RWPE2 (cell line): ENCODE data around the gene MATN4.
A peak's percentile ranks its signal among the peaks of the same experiment; 100 is the strongest.

Source experiments
- ATAC-seq: fragments of 200-7000 bp; cut with Tn5 transposase; 3 replicates; pipeline ENCODE4 v1.9.1; 2021; ENCODE audit warnings: low read depth
- DNase-seq: peaks from one replicate; pipeline ENCODE4 v3.0.0-alpha.2; 2020; ENCODE audit warnings: low spot score
- H3K27ac ChIP-seq: fragments of 450-650 bp; 2 replicates; pipeline ENCODE4 v1.5.1; 2017; ENCODE audit warnings: mild to moderate bottlenecking; ENCODE audit not compliant: poor library complexity, severe bottlenecking
- H3K27me3 ChIP-seq: fragments of 250-450 bp; sonication (Bioruptor Pico); 2 replicates; pipeline ENCODE4 v1.5.1; 2021; ENCODE audit warnings: mild to moderate bottlenecking, moderate library complexity; ENCODE audit not compliant: insufficient read depth, poor library complexity, severe bottlenecking
- H3K36me3 ChIP-seq: fragments of 250-450 bp; sonication (Bioruptor Pico); 2 replicates; pipeline ENCODE4 v1.5.1; 2020; ENCODE audit warnings: low read depth, mild to moderate bottlenecking, moderate library complexity
- H3K4me1 ChIP-seq: fragments of 250-450 bp; sonication (Bioruptor Pico); 2 replicates; pipeline ENCODE4 v1.5.1; 2021; ENCODE audit warnings: mild to moderate bottlenecking, moderate library complexity; ENCODE audit not compliant: insufficient read depth, poor library complexity, severe bottlenecking
- H3K4me3 ChIP-seq: fragments of 250-450 bp; sonication (Bioruptor Pico); 2 replicates; pipeline ENCODE4 v1.5.1; 2021; ENCODE audit warnings: mild to moderate bottlenecking, moderate library complexity; ENCODE audit not compliant: severe bottlenecking
- H3K9me3 ChIP-seq: fragments of 250-450 bp; sonication (Bioruptor Pico); 2 replicates; pipeline ENCODE4 v1.5.1; 2021; ENCODE audit warnings: mild to moderate bottlenecking, moderate library complexity; ENCODE audit not compliant: severe bottlenecking
- TF ChIP-seq, protein P1 (sequence below): fragments of 450-650 bp; IDR thresholded peaks from one replicate; pipeline ENCODE4 v1.5.1; 2017; ENCODE audit warnings: mild to moderate bottlenecking, moderate library complexity; ENCODE audit not compliant: poor library complexity, severe bottlenecking

The MATN4 gene

DNA sequence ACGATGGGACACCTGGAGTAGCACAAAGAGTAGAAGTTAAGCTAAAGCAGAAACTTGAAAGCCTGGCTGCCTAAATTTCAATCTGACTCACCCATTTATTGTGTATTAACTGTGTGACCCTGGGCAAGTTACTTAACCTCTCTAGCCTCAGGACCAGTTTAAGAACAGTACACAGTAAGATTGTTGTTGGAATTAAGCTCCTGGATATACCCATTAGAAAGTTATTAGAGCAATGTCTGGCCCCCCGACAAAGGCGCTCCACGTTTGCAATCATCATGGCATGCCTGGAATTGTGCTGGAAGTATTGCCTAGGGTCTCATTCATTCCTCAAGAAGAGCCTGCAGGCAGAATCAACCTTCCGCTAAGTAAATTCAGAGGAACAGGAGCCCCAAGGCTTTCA, 38.8 kb upstream of the MATN4 start:
- peaks cover 61% of the 10 kb centered on the region for H3K36me3 ChIP-seq
- no peaks in the 10 kb centered on the region for H3K9me3 ChIP-seq
- H3K4me1 ChIP-seq = peaks cover 57% of the 10 kb centered on the region
- H3K27me3 ChIP-seq = no peaks in the 10 kb centered on the region
- peak overlapping the region; percentile 98 for H3K4me3 ChIP-seq
- DNase-seq = no peak
- peak overlapping the region; percentile 99 for H3K27ac ChIP-seq
- TF ChIP-seq, protein P1, sequence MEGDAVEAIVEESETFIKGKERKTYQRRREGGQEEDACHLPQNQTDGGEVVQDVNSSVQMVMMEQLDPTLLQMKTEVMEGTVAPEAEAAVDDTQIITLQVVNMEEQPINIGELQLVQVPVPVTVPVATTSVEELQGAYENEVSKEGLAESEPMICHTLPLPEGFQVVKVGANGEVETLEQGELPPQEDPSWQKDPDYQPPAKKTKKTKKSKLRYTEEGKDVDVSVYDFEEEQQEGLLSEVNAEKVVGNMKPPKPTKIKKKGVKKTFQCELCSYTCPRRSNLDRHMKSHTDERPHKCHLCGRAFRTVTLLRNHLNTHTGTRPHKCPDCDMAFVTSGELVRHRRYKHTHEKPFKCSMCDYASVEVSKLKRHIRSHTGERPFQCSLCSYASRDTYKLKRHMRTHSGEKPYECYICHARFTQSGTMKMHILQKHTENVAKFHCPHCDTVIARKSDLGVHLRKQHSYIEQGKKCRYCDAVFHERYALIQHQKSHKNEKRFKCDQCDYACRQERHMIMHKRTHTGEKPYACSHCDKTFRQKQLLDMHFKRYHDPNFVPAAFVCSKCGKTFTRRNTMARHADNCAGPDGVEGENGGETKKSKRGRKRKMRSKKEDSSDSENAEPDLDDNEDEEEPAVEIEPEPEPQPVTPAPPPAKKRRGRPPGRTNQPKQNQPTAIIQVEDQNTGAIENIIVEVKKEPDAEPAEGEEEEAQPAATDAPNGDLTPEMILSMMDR = no peak
- no peak for ATAC-seq

DNA sequence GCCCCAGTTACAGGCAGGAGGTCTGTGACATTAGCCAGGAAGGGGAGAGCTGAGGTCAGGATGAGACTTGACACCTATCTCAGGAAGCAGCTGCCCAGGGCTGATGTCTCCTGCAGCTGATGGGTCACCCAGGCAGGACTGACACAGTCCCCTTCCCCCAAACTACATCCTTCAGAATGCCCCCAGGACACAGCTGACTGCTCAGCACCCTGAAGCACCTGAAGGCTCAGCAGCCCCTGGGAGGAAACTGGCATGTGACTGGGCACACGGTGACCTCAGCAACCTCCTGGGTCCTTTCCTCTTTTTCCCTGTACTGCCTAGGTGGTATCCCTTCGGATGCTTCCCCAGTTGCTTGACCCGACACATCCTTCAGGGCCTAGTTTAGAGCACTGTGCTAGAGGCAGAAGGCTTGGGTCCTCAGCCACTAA, 38.2 kb upstream of the MATN4 start:
- peaks cover 63% of the 10 kb centered on the region for H3K4me1 ChIP-seq
- TF ChIP-seq, protein P1 = no peak
- H3K9me3 ChIP-seq = no peaks in the 10 kb centered on the region
- H3K27ac ChIP-seq = peak overlapping the region; percentile 99
- peaks cover 66% of the 10 kb centered on the region for H3K36me3 ChIP-seq
- no peak; the same call in 2 of the 3 replicates for ATAC-seq
- H3K4me3 ChIP-seq = peak overlapping the region; percentile 98
- no peaks in the 10 kb centered on the region for H3K27me3 ChIP-seq
- DNase-seq = peak; percentile 78

DNA sequence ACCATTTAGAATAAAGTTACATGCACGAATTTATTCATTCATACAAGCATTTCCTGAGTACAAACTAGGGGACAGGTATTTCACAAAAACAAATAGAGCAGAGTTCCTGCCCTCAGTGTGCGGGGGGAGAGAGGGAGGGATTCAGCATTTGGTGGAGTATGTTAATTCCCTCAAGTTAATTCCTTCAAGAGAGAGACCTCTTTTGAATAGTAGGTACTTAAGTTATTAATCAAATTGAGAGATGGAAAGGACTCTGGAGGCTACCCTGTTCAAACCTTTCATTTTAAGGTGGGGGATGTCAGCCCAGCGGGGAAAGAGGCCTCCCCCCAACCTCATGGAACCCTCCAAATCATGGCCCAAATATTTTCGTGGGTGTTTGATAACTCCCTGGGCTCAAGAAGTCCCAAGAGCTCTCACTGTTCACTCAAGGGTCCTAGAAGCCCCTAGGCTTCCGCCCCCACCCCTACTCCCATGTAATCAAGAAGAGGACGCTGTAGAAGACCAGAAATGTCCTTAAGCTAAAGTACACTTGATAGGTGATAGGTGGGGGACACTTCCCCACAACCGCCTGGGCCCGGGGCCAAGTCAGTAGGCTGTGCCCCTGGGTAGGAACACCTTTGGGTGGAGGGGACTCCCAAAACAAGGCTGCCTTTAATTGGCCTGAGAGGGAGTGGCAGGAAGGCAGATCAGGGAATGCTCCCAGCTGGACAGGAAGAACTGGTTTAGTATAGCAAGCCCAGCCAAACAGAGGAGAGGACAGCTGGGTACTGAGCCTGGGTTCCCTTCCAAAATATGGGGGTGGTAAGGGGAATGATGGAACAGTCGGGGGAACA, 37.2 kb upstream of the MATN4 start:
- TF ChIP-seq, protein P1 = no peak
- Histone ChIP-seq H3K27me3 (no peaks in the 10 kb centered on the region), H3K9me3 (no peaks in the 10 kb centered on the region), H3K4me3 (peak overlapping the region; percentile 98), H3K4me1 (peaks cover 73% of the 10 kb centered on the region), H3K27ac (peak overlapping the region; percentile 99), H3K36me3 (peaks cover 76% of the 10 kb centered on the region)
- peak; percentile 88 for DNase-seq
- ATAC-seq = peak; percentile 43

DNA sequence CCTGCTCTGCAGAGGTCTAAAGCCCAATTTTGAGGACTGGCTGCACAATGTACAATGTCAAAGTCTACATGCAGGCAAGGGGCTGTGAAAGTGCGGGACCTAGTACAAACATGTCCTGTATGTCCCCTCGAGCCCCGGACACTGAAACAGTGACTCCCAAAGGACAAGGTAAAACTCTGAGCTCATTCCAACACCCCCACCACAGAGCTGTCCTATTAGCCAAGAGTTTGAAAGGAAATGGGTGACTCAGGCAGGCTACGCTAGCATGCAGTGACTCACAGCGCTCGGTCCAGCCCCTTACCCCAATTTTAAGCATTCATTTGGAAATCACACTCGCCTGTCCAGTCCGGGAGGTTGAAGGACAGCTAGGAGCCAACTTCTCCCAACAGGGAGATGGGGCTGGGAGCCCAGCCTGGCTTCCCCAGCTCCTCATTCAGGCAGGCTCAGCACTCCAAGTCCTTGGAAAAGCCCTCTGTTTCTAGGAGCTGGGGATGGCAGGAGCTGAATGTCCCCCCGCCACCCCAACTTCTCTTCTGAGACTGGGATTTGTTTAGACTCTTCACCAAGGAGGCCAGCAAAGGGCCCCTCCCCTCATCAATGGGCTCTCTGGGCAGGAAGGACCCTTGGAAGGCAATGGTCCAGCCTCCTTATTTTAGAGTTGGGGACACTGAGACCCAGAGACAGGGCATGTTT, 36.2 kb upstream of the MATN4 start:
- Histone ChIP-seq H3K4me1 (peaks cover 81% of the 10 kb centered on the region), H3K27ac (peak overlapping the region; percentile 99), H3K4me3 (peak overlapping the region; percentile 98), H3K36me3 (peaks cover 86% of the 10 kb centered on the region), H3K9me3 (no peaks in the 10 kb centered on the region), H3K27me3 (no peaks in the 10 kb centered on the region)
- TF ChIP-seq, protein P1 = peak; percentile 16
- peak; percentile 62 for ATAC-seq
- DNase-seq = peak; percentile 97
